Stimulated activated CD4-positive, alpha-beta T cell treated with anti-CD3 and anti-CD28 coated beads, TNF-alpha, amount 100 ng/mL, for 24 hours (primary cell): ENCODE data around the gene CAMK4.

ENCODE experiments used
- DNase-seq, 3 experiments: peaks; one replicate each; pipeline ENCODE4 v3.0.0-alpha.2; 2020; ENCODE audit warnings: low read depth in 3 of 3

CAMK4 gene

GRCh38 chr5:111486055-111486454 is 261.9 kb downstream of the CAMK4 start:
- DNase-seq, result no peak

GRCh38 chr5:111486926-111487325 is 262.7 kb downstream of the CAMK4 start:
- no peak for DNase-seq

- no peak for DNase-seq
Observed at GRCh38 chr5:111488353-111488752, 264.2 kb downstream of the CAMK4 start.

GRCh38 chr5:111493031-111493430 is 268.8 kb downstream of the CAMK4 start:
- DNase-seq, result no peak

GRCh38 chr5:111494355-111494999 is 270.3 kb downstream of the CAMK4 start:
- no peak for DNase-seq

GRCh38 chr5:111495159-111495558 is 271.0 kb downstream of the CAMK4 start:
- DNase-seq, result no peak

GRCh38 chr5:111498346-111498745 is 274.2 kb downstream of the CAMK4 start:
- no peak for DNase-seq

- no peak for DNase-seq
Observed at GRCh38 chr5:111502956-111503355, 278.8 kb downstream of the CAMK4 start.

GRCh38 chr5:111505096-111505495 is 280.9 kb downstream of the CAMK4 start:
- no peak for DNase-seq

GRCh38 chr5:111507276-111507675 is 283.1 kb downstream of the CAMK4 start:
- no peak for DNase-seq

GRCh38 chr5:111509119-111509518 is 284.9 kb downstream of the CAMK4 start:
- no peak for DNase-seq

- no peak for DNase-seq
Observed at GRCh38 chr5:111511174-111511830, 287.1 kb downstream of the CAMK4 start.

GRCh38 chr5:111511831-111512374 is 287.7 kb downstream of the CAMK4 start:
- no peak for DNase-seq

GRCh38 chr5:111512375-111513130 is 288.4 kb downstream of the CAMK4 start, which contains the start of gene STARD4:
Gene STARD4, minus strand, starts transcription at chr5:111512535. Its CDS starts 5,102 bp downstream, at chr5:111507433.
- DNase-seq, result peak; percentile 79 to 91 (median 84)

GRCh38 chr5:111513131-111513520 is 288.9 kb downstream of the CAMK4 start:
- peak in 1 of 3 experiments; percentile 62 for DNase-seq

GRCh38 chr5:111514087-111514486 is 289.9 kb downstream of the CAMK4 start:
- DNase-seq, result no peak

GRCh38 chr5:111517853-111518501 is 293.8 kb downstream of the CAMK4 start:
- DNase-seq, result no peak

- no peak for DNase-seq
Observed at GRCh38 chr5:111518777-111519176, 294.6 kb downstream of the CAMK4 start.

- no peak for DNase-seq
Observed at GRCh38 chr5:111520908-111521307, 296.7 kb downstream of the CAMK4 start.

- DNase-seq, result no peak
Observed at GRCh38 chr5:111528056-111528455, 303.9 kb downstream of the CAMK4 start.

GRCh38 chr5:111530298-111530740 is 306.1 kb downstream of the CAMK4 start:
- peak; percentile 41 to 72 (median 52) for DNase-seq
